ENCODE measurements around the gene ANXA4. TPM values are rescaled to one million over a fixed set of nuclear protein-coding genes. Genes with fewer than 3 reads are reported as not detected.
"Not testable (repeated sequence)": the region's sequence is repeated elsewhere in the genome, so short reads cannot be mapped to it uniquely, and the experiment has no call there.

The ANXA4 gene
- total RNA-seq, 1 experiment from 2014 or later = 34.6 TPM

DNA sequence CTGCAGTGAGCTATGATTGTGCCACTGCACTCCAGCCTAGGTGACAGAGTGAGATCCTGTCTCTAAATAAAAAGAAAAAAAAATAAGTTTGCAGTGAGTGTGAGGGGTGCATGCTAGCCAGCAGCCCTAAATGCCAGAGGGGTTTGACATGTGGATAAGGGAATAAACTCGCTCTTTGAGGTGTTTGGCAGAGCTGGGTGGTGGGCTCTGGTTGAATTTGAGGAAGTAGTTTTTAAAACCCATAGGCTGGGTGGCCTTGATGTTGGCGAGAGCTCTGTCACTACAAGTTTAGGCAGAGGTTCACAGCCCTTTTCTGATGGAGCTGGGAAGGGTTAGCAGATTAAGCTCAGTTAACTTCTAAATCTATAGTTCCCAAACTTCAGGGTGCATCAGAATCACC lies 3.1 kb downstream of the ANXA4 start:
- no peak for DNase-seq (ENCODE audit: extremely low read depth, low read depth)

DNA sequence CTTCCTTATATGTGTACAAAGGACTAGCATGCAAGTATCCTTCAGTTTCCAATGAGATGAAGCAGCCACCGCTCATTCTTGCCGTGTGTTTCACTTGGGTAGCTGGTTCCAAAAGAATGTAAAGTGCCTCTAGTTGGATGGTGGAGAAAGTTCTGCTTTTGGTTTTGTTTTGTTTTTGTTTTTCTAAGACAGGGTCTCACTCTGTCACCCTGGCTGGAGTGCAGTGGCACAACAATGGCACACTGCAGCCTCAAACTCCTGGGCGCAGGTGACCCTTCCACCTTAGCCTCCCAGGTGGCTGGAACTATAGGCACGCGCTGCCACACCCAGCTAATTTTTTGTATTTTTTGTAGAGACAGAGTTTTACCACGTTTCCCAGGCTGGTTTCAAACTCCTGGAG lies 8.3 kb downstream of the ANXA4 start:
- DNase-seq (ENCODE audit: extremely low read depth, low read depth) = no peak

DNA sequence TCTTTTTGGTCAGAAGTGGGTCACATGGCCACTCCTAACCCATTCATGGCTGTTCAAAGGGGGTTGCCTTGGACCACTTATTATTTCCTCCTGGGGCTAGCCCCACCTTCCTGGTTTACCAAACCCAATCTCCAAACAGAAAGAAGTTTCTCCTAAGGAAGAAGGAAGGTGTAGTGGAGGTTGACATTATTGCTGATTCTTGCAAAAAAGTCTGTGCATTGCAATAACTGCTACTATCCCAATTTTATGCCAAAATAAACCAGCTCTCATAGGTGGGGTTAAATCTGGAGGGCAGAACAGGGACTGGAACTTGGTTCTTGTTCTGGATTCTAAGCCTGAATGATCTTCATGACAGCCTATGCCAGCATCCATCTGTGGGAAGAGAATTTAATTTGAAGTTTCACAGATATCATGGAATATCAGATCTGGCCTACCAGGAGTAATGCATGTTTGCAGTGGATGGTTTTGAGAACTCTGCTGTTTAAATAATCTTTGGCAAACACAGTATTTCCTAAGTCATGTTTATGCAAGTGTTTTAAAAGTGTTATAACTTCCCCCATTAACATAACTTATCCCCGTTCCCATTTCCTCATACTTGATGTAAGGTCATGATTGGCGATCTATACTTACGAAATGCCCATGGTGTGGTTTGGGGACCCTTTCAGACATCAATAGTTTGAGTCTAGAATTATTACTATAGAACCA lies 11.9 kb downstream of the ANXA4 start:
- DNase-seq (ENCODE audit: extremely low read depth, low read depth) = no peak

DNA sequence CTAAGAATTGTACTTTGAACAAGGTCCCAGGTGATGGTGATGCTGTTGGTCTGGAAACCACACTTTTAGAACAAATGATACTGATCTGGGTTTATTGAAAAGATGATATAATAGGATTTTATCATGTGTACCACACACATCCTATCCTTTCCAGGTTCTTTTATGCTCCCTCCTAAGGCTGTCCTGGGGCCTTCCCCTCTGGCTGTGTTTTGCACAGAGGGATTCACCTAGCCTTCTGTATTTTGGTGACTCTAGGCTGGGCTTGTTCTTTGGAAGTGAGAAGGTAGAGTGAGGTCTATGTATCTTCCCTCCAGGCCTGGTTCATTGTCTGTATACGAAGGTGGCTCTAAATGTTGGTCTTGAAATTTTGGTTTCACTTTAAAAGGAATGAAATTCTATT lies 12.7 kb downstream of the ANXA4 start:
- no peak for DNase-seq (ENCODE audit: extremely low read depth, low read depth)

DNA sequence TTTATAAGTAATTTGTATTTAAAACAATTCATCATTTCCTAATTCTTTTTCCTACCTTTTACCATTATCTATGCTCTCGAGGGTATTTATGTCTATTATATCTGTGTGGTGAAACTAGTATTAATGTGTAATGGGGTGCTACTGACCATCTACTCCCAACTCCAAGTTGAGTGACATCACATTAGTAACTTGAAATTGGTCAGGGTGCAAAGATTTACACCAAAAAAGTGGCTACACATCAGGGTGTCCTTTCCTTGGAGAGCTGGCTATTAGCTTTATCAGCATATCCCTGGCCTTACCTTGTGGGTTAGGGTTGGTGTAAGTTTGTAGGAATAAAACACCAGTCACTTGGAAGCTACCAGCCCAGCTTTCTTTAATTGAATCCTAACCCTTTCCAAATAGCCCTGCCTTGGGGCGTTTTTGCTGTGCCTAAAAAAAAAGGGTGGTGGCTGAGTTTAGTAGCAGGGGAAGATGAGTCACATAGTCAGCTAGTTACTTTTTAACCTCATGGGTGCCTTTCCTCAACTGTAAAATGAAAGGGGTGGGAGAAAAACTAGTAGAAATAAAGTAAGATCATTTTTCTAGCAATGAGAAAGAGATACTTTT lies 14.0 kb downstream of the ANXA4 start:
- no peak for DNase-seq (ENCODE audit: extremely low read depth, low read depth)

DNA sequence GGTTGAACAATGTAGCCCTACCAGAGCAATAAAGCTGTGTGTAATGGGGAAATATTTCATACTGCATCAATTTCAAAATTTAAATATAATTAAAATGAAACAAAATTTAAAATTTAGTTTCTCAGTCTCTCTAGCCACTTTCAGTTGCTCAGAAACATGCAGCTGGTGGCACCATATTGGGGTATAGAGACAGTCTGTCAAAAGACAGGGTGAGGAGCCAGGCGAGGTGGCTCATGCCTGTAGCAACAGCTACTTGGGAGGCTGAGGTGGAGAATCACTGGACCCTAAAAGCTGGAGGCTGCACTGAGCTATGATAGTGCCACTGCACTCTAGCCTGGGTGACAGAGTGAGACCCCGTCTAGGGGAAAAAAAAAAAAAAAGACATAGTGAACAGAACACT lies 20.1 kb downstream of the ANXA4 start:
- no peak for DNase-seq (ENCODE audit: extremely low read depth, low read depth)

DNA sequence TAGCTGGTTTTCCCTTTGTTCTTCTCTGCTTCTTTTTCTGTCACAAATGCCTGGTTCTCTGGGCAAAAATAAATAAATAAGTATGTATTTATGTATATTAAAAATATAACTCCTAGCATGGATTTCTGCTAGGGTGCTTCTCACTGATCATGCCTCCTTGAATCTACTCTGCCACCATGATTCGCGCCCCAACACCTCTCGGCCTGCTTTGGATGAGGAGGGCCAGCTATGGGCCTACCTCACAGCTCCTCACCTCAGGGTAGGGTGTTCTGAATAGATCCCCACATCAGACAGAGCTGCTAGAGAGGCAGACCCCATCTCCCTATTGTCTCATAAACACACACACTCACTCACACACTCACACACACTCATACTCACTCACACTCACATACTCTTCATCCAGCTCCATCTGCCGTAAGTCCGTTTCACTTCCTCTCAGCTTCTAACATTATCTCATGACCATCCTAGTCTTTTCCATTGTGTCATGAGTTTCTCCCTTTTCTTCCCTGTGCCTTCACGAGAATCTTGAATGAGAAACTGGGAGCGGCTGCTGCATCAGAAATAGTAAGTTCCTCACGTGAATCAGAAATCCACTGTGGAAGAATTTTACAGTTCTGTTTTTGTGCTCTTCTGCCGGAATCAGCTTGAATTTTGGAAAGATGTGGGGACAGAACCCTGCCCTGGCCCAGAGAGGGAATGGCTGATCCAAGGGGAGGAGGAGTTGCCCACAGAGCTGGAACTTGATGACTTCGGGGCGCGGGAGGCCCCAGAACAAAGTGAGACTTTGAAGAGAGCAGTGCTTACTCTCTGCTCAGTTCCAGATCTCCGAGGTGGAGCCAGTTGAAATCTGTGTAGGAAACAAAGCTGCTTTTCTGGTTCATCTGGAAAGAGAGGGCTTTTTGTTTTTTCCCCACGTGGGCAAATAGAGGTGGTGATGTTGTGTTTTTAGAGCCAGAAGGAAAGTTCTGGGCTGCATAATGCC lies 20.9 kb downstream of the ANXA4 start:
- DNase-seq (ENCODE audit: extremely low read depth, low read depth) = no peak

DNA sequence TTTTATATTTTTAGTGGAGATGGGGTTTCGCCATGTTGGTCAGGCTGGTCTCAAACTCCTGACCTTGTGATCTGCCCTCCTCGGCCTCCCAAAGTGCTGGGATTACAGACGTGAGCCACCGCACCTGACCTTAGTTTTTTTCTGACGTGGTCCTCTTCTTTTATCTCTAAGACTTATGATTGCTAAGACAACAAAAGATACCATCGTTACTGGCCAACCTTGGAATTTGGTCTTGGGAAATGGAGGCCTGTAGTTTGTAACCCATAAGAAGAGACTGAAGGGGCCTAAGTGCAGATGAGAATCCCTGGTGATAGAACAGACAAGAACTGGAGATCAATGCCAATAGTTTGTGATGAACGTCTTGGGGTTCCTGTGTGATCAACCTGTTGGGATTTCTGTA lies 21.9 kb downstream of the ANXA4 start:
- DNase-seq (ENCODE audit: extremely low read depth, low read depth) = not testable (repeated sequence)

DNA sequence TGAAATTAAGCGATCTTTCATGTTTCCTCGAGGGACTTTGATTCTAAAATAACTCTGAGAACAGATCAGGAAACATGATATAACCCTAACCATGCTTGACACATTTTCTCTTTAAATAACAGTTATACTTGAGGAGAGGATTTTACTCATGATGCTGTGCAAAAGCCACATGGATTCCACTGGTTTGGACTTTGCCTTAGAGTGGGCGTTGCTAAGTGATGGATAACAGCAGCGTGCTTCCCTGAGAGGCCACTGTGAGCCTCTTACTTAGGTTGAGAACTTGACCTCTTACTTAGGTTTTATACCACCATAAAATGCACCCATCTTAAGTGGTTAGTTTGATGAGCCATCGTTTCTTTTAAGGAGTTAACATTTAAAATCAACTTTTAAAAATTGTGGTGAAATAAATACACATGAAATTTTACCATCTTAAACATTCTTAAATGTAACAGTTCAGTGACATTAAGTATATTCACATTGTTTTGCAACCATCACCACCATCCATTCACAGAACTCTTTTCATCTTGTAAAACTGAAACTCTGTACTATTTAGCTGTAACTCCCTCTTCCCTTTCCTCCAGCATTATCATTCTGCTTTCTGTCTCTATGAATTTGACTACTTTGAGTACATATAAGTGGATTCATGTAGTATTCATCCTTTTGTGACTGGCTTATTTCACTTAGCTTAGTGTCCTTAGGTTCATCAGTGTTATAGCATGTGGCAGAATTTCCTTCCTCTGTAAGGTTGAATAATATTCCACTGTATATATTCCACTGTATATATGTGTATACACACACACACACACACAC lies 22.6 kb downstream of the ANXA4 start:
- no peak for DNase-seq (ENCODE audit: extremely low read depth, low read depth)

DNA sequence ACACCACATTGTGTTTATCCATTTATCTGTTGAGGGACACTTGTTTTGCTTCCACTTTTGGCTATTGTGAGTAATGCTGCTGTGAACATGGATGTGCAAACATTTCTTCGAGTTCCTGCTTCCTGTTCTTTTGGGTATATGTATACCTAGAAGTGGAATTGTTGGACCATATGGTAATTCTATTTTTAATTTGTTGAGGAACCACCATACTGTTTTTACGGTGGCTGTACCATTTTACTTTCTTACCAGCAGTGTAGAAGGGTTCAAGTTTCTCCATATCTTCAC lies 23.1 kb downstream of the ANXA4 start:
- DNase-seq (ENCODE audit: extremely low read depth, low read depth) = no peak

DNA sequence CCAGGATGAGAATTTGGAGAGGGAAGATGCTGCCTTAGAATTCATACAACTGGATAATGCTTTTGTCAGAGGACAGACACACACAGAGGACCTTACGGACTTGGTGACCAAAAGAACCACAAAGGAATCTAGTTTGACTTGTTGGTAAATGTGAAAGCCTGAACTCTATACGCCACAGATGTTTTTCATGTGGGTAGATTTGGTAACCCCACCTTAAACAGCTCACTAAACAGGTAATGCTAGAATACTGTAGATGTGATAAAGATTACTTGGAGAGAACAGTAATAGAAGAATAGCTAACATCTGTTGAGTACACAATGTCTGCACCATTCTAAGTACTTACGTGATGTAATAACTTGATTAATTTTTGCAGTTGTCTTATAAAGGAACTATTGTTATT lies 24.1 kb downstream of the ANXA4 start:
- no peak for DNase-seq (ENCODE audit: extremely low read depth, low read depth)

DNA sequence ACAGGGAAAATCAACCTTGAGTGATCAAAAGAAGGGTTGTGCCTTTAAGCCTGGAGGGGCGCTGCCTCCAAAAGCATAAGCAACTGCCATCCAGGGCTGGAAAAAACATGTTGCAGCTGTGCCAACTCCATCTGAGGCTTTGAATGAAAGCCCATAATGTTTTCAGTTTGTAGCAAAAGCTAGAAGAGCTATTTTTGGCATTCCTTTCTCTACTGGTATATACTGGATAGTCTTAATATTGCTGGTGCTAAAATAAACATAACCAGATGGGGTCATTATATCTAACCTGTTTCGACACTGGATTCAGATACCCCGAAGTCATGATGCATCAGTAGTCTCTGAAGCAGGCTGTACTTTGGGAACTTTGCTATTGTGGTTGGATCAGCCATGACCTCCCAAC lies 25.1 kb downstream of the ANXA4 start:
- DNase-seq (ENCODE audit: extremely low read depth, low read depth) = no peak

DNA sequence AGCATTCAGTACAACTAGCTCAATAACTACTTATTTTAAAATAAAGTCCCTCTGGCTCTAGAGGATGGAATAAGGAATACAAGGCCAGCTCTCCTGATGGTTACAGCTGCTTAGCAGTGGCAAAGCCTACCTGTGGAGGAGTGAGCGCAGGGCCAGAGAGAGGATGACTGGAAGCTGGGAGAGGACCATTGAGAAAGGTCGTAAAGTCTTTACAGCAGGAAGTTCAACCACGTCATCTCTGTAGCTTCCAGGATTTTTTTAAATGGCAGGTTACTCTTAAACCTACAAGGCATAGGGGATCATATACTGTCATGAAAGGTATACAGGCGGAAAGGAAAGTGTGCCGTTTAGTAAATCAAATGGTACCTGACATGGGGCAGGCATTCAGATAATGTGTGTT lies 26.3 kb downstream of the ANXA4 start:
- DNase-seq (ENCODE audit: extremely low read depth, low read depth) = no peak

DNA sequence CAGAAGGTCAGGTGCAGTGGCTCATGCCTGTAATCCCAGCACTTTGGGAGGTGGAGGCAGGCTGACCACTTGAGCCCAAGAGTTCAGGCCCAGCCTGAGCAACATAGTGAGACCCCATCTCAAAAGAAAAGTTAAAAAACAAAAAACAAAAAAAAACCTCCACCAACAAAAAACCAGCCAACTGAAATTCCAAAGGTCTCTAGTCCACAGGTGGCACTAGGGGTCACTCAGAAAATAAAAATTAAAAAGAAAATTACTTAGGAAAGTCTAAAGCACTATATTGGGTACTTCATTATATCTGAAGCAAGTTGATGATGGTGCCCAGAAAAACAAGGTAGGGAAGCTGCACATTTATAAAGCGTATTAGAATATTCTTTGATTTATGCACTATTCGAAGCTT lies 26.9 kb downstream of the ANXA4 start:
- DNase-seq (ENCODE audit: extremely low read depth, low read depth) = no peak

DNA sequence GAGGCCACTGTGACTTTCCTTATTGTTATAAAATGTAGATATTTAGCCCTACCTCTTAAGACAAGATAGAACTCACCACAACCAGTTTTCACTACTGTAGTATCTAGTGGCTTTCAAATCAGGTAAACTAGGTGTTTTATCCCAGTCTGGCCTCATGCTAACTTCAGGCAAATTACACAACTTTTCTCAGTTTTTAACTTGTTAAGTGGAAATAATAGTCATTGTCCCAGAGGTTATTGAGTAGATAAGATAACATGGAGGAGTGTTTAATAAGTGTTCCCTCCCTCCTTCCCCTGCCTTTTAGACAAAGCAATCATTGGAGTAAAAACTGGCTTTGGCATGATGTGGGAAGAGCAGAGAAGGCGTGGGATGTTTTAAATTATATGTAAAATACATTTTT lies 27.3 kb downstream of the ANXA4 start:
- DNase-seq (ENCODE audit: extremely low read depth, low read depth) = no peak

DNA sequence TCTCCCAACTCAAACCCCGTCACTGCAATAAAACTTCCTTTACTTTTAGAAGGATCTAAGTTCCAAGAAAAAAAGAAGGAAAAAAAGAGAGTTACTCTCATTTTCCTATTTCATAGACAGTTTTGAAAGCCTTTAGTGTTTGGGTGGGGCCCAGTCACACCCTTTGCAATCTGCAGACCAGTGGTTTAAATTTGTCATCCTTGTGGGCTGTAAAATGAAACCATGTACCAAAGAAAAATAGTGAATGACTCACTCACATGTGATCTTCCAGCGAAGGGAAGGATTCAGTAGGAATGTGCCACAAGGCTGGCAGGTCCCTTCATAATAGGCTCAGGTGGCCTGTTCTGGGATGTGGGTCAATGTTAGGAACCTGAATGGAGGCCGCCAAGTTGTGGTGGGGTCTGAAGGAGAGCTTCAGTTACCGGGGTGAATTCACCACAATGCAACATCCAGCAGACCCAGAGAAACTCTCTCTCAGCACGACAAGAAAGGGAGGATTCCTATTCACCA lies 28.3 kb downstream of the ANXA4 start:
- peak; percentile 50 for DNase-seq (ENCODE audit: extremely low read depth, low read depth)

DNA sequence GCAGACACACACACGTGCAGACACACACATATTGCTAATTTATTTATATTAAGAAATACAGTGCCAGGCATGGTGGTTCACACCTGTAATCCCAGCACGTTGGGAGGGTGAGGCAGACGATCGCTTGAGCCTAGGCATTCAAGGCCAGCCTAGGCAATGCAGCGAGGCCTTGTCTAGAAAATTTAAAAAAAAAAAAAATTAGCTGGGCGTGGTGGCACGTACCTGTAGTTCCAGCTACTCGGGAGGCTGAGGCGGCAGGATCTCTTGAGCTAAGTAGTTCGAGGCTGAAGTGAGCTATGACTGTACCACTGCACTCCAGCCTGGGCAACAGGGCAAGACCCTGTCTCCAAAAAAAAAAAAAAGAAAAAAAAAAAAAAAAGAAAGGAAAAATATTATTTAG lies 28.8 kb downstream of the ANXA4 start:
- DNase-seq (ENCODE audit: extremely low read depth, low read depth) = no peak

DNA sequence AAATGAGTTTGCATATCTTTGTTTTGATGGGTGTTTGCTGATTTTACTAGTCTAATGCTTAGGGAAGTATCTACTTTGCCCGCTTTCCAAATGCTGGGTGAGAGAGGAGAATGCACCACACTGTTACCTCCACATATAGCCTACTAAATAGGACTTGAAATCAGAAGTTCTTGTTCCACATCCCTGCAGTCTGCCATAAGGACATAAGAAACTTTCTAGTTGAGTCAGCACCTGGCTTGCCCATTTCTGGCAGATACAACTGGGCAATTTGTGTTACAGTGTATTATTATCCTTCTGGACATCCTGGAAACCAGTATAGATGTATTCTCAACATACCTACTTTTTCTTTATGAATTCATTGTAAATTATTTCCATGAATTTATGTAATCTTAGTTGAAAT lies 29.5 kb downstream of the ANXA4 start:
- no peak for DNase-seq (ENCODE audit: extremely low read depth, low read depth)

DNA sequence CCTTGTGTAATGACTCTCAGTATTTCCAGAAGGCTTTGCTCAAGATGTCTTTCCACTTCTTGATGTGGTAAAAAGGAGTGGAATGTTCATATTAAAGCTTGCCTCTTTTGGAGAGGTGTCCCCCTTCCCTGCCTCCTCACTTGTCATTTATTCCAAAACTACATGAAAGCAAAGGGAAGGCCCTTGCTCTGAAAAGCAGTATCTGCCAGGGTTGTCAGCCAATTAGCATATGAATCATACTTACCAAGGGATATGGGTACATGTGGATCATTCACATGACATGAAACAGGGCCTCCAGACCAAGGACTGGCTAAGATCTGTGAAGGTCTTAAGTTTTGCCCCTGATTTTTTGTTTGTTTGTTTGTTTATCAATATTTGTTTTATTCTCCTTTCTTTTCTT lies 31.3 kb downstream of the ANXA4 start:
- no peak for DNase-seq (ENCODE audit: extremely low read depth, low read depth)

DNA sequence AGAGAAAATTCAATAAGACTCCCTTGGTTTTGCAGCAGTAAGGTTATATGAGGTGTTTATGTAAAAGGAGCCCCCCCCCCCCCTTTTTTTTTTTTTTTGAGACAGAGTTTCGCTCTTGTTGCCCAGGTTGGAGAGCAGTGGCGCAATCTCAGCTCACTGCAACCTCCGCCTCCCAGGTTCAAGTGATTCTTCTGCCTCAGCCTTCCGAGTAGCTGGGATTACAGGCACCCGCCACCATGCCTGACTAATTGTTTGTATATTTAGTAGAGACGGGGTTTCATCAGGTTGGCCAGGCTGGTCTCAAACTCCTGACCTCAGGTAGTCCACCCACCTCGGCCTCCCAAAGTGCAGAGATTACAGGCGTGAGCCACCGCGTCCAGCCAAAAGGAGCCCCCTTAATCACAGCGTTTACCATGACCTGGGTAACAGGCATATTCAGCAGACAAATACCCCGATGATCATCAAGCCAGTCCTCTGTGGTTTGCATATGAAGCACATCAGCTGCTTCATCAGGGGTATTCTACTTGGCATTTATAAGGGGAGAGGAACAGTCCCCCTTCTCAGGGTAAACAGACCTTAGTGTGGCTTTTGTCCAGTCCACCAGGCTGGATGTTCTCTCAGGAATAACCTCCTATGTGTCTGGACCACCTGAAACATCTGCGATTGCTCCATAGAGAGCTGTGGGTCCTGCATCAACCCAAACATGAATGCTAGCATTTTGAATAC lies 32.5 kb downstream of the ANXA4 start:
- not testable (repeated sequence) for DNase-seq (ENCODE audit: extremely low read depth, low read depth)

All from NCI-H460 (cell line).